ENCODE data around the gene SND1.

DNA sequence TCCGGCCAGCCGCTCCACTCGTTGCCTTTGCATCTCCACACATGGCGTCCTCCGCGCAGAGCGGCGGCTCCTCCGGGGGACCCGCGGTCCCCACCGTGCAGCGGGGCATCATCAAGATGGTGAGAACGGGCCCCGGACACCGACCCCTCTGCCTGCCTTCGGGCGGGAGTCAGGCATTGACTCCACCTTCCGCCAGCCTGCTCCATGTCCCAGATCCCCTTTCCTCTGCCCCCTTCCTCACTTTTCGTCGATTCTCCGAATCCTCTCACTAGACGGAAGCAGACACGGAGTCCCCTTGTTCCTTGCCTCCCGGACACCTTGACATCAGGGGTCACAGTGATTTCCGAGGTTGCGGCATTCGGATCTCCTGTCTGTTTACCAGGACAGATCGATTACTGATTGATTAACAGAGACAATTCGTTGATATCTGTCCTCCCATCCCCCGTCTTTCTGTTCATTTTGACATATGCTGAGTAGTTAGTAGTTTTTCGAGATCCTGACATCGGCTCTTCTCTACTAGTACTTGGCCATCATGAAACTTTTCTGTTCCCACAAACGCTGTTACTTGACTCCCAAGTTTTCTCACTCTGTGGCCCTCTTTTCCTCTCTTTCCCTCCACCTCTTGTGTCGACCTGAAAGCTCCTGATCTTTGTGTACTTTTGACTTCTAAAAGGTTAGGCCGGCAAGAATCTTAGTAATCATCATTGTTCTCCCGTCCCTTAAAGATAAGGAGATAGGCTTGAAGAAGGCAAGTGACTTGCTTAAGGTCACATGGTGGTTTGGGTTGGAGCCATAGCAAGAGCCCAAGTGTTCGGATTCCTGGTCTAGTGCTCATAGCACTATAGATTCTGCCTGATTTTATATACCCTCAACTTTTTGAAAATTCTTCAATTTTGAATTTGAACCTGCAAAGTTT lies 597 bp downstream of the SND1 start:
- TF ChIP-seq, protein P1, sequence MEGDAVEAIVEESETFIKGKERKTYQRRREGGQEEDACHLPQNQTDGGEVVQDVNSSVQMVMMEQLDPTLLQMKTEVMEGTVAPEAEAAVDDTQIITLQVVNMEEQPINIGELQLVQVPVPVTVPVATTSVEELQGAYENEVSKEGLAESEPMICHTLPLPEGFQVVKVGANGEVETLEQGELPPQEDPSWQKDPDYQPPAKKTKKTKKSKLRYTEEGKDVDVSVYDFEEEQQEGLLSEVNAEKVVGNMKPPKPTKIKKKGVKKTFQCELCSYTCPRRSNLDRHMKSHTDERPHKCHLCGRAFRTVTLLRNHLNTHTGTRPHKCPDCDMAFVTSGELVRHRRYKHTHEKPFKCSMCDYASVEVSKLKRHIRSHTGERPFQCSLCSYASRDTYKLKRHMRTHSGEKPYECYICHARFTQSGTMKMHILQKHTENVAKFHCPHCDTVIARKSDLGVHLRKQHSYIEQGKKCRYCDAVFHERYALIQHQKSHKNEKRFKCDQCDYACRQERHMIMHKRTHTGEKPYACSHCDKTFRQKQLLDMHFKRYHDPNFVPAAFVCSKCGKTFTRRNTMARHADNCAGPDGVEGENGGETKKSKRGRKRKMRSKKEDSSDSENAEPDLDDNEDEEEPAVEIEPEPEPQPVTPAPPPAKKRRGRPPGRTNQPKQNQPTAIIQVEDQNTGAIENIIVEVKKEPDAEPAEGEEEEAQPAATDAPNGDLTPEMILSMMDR (IDR thresholded peaks at IDR 0.05) = no peak
- no peak for TF ChIP-seq POLR2A (IDR thresholded peaks at IDR 0.05)
